K562 (cell line): Measurements from ENCODE around the gene SNX14. TPM values are rescaled to one million over a fixed set of nuclear protein-coding genes. Genes with fewer than 3 reads are reported as not detected.

Experiments
- ATAC-seq: fragments of 200-7000 bp; cut with Tn5 transposase; 3 replicates; pipeline ENCODE4 v1.9.1; 2020; ENCODE audit warnings: moderate library complexity
- BruUV-seq: library from RNA; stranded (reverse); fragments of 400-500 nt; replicated peaks from 2 replicates; lab custom pipeline; 2021; lab: Mats Ljungman, UMichigan
- CTCF ChIA-PET: fragments of 300-600 bp; formaldehyde crosslinking; extraction: SDS; loops from one replicate; lab custom pipeline; 2021; ENCODE audit warnings: low intra/inter-chr PET ratio; lab: Yijun Ruan, JAX
- POLR2A ChIA-PET: fragments of 300-600, 350-650 bp; sonication (Branson Sonifier 250); formaldehyde crosslinking; extraction: SDS; loops from one replicate; lab custom pipeline; 2021; ENCODE audit warnings: antibody characterized with exemption, inconsistent platforms; lab: Yijun Ruan, JAX
- DNase-seq, 4 experiments: peaks; one replicate each; pipeline versions ENCODE4 v3.0.0 to v3.0.0-alpha.2; 2011 to 2018; ENCODE audit warnings: low spot score in 3 of 4, mixed read lengths in 3 of 4; ENCODE audit errors: extremely low read depth in 1 of 4
- FAIRE-seq: peaks from 2 replicates; lab custom pipeline; 2011; peaks lifted over from hg19 to GRCh38; lab: Jason Lieb, UNC
- H2AFZ ChIP-seq: 2 replicates; pipeline ENCODE4 v1.6.0; 2011; ENCODE audit warnings: low read depth, low read length, control low read depth, inconsistent platforms
- H3K27ac ChIP-seq: fragments of 200-600 bp; 3 replicates; pipeline ENCODE4 v1.8.0; 2011; ENCODE audit warnings: low read depth, mild to moderate bottlenecking, control low read depth, inconsistent platforms, low read length, moderate library complexity, mixed read lengths; ENCODE audit errors: extremely low read depth
- H3K27me3 ChIP-seq, 2 experiments: fragments of 300-600 bp in 1 of 2; 2 replicates in 1 of 2; 3 replicates in 1 of 2; pipeline versions ENCODE4 v1.6.0 to v1.8.0; 2011; ENCODE audit warnings: inconsistent platforms in 2 of 2, low read length in 2 of 2, mild to moderate bottlenecking in 1 of 2, mixed read lengths in 1 of 2, moderate library complexity in 1 of 2; ENCODE audit not compliant: control insufficient read depth in 2 of 2, insufficient read depth in 2 of 2
- H3K36me3 ChIP-seq: fragments of 300-600 bp; 3 replicates; pipeline ENCODE4 v1.8.0; 2011; ENCODE audit warnings: mild to moderate bottlenecking, low read length, inconsistent platforms; ENCODE audit not compliant: control insufficient read depth, insufficient read depth
- H3K4me1 ChIP-seq, 2 experiments: fragments of 200-600 bp in 1 of 2; replicated peaks in 1 of 2; 2 replicates in 1 of 2; 3 replicates in 1 of 2; pipeline versions ENCODE4 v1.5.1 to v1.8.0; 2011; ENCODE audit warnings: inconsistent platforms in 2 of 2, low read length in 2 of 2, mild to moderate bottlenecking in 1 of 2, mixed read lengths in 1 of 2, moderate library complexity in 1 of 2; ENCODE audit not compliant: control insufficient read depth in 2 of 2, insufficient read depth in 2 of 2
- H3K4me2 ChIP-seq: 2 replicates; pipeline ENCODE4 v1.6.1; 2011; ENCODE audit warnings: low read length, control low read depth, inconsistent platforms, mixed read lengths; ENCODE audit not compliant: insufficient read depth
- H3K4me3 ChIP-seq: fragments of 200-600 bp; sonication (generic), shearing (Covaris generic); 2 replicates; pipeline ENCODE4 v1.5.1; 2016; ENCODE audit warnings: control low read depth, inconsistent platforms
- H3K79me2 ChIP-seq: fragments of 200-600 bp; 3 replicates; pipeline ENCODE4 v1.8.0; 2011; ENCODE audit warnings: low read length, inconsistent platforms; ENCODE audit not compliant: control insufficient read depth, insufficient read depth
- H3K9ac ChIP-seq, 2 experiments: 2 replicates each; pipeline versions ENCODE4 v1.6.0 to v1.6.1; 2011; ENCODE audit warnings: low read depth in 2 of 2, low read length in 2 of 2, control low read depth in 1 of 2, inconsistent platforms in 1 of 2, mild to moderate bottlenecking in 1 of 2, mixed read lengths in 1 of 2; ENCODE audit not compliant: insufficient read depth in 1 of 2
- H3K9me1 ChIP-seq: one replicate; pipeline ENCODE4 v1.6.0; 2011; ENCODE audit warnings: inconsistent platforms, mild to moderate bottlenecking, low read length, moderate library complexity; ENCODE audit not compliant: control insufficient read depth, insufficient read depth
- H3K9me3 ChIP-seq: replicated peaks from 2 replicates; pipeline ENCODE4 v1.5.1; 2011; ENCODE audit warnings: low read depth, low read length, inconsistent platforms; ENCODE audit not compliant: control insufficient read depth, insufficient read depth
- H4K20me1 ChIP-seq: replicated peaks from 2 replicates; pipeline ENCODE4 v1.6.1; 2011; ENCODE audit warnings: low read length, inconsistent platforms, mixed read lengths; ENCODE audit not compliant: control insufficient read depth, insufficient read depth
- CBX2 ChIP-seq: fragments of 200-600 bp; sonication (generic); IDR thresholded peaks from one replicate; pipeline ENCODE4 v1.6.1; 2012; ENCODE audit warnings: mild to moderate bottlenecking, low read length, inconsistent platforms; ENCODE audit not compliant: insufficient read depth, poor library complexity, severe bottlenecking
- FUS ChIP-seq: fragments of 200-400 bp; formaldehyde crosslinking; optimal IDR thresholded peaks from 2 replicates; pipeline ENCODE3; 2017; ENCODE audit warnings: low read depth, low read length
- GTF2B ChIP-seq: IDR thresholded peaks from 2 replicates; pipeline ENCODE4 v1.6.1; 2011; ENCODE audit not compliant: insufficient read length; ENCODE audit errors: extremely low read depth
- MED1 ChIP-seq: sonication (generic); formaldehyde crosslinking; IDR thresholded peaks from 2 replicates; pipeline ENCODE4 v1.8.1; 2023; ENCODE audit warnings: missing genetic modification reagents, borderline replicate concordance
- NKRF ChIP-seq: fragments of 450-650 bp; IDR thresholded peaks from 2 replicates; pipeline ENCODE4 v1.6.1; 2016; ENCODE audit warnings: borderline replicate concordance
- ZBTB26 ChIP-seq: fragments of 450-650 bp; formaldehyde crosslinking; IDR thresholded peaks from 2 replicates; pipeline ENCODE4 v1.4.0; 2022; ENCODE audit warnings: missing genetic modification characterization
- ZNF583 ChIP-seq: fragments of 250-450 bp; sonication (Bioruptor Pico); IDR thresholded peaks from 2 replicates; pipeline ENCODE4 v1.4.0; 2020
- ZNF778 ChIP-seq: fragments of 450-650 bp; formaldehyde crosslinking; IDR thresholded peaks from 2 replicates; pipeline ENCODE4 v1.4.0; 2020; ENCODE audit warnings: mild to moderate bottlenecking, moderate library complexity
- WGBS: fragments of 100-300 bp; shearing (Covaris generic); methylation state at CpG from one replicate; pipeline ENCODE4 v1.1.6; 2016; ENCODE audit warnings: low coverage, mixed read lengths; ENCODE audit not compliant: insufficient coverage; ENCODE audit errors: missing lambda C conversion rate; 5-methylcytosine and 5-hydroxymethylcytosine counted together
- in situ Hi-C: fragments of 300-500 bp; cut with MboI; formaldehyde crosslinking; loops from 4 replicates; pipeline ENCODE4 v1.15.0; 2018; ENCODE audit warnings: inconsistent platforms, mixed read lengths
- intact Hi-C: fragments of 100-400 bp; cut with micrococcal nuclease; formaldehyde crosslinking; loops from 2 replicates; pipeline ENCODE4 v1.14.2; 2022
- polyA plus RNA-seq, 8 experiments: library from polyadenylated mRNA; depleted of rRNA in 4 of 8; stranded (reverse) in 5 of 8; unstranded in 3 of 8; fragments of >200 nt; fragmentation: Nextera tagmentation in 2 of 8; fragmentation: Illumina TruSeq in 1 of 8; extraction: Ambion mirVana in 2 of 8; extraction: Trizol in 1 of 8; gene quantifications; 2 replicates each; pipeline versions ENCODE4 v1.2.1 to v1.2.3, GENCODE V29; 2011 to 2014; ENCODE audit warnings: inconsistent platforms in 1 of 8, missing spikeins in 1 of 8
- total RNA-seq, 7 experiments: library from RNA; depleted of rRNA in 6 of 7; stranded (reverse); fragments of >200 nt in 6 of 7; fragmentation: Illumina TruSeq in 2 of 7; extraction: Trizol in 2 of 7; gene quantifications; 2 replicates each; pipeline versions ENCODE4 v1.2.1 to v1.2.3, GENCODE V29; 2011 to 2021; ENCODE audit warnings: low replicate concordance in 1 of 7

Gene SNX14
- total and polyA plus RNA-seq, 9 of the 15 experiments (the other 6 are each of a cell fraction or from before 2014, with no cell fraction given), result 46.5 to 140 (median 71.2) TPM

GRCh38 chr6:85494547-85495536 lies 98.8 kb downstream of the SNX14 start (continued):
- TF ChIP-seq ZBTB26 (CRISPR knock-in tag), result no peak
- no peak for TF ChIP-seq ZNF778
- no peak for TF ChIP-seq GTF2B

GRCh38 chr6:85493389-85493788 lies 100.3 kb downstream of the SNX14 start:
- BruUV-seq, result no TSS peak
- H3K4me1 ChIP-seq, result no peaks in the 10 kb centered on the region
- no peaks in the 10 kb centered on the region for H3K9me3 ChIP-seq
- H3K4me2 ChIP-seq, result no peak overlapping the region
- FAIRE-seq, result no peak
- no peaks in the 10 kb centered on the region for H3K79me2 ChIP-seq
- in situ Hi-C loops (no loop called here), intact Hi-C loops (no loop called here)
- peaks cover 3% of the 10 kb centered on the region for H3K9me1 ChIP-seq
- POLR2A ChIA-PET, result interaction anchor here (2.1 kb wide), 1 partner anchor 10 kb away, joined by 4 read pairs; no protein-coding TSS in a partner anchor
- TF ChIP-seq FUS, result no peak
- TF ChIP-seq NKRF, result no peak
- TF ChIP-seq ZNF583, result no peak
- no peak for TF ChIP-seq CBX2
- TF ChIP-seq MED1, result no peak
- H3K27ac ChIP-seq, result no peak overlapping the region
- peaks cover 0 to 8% of the 10 kb centered on the region in 2 experiments; a peak in 1 of 5 replicates for H3K27me3 ChIP-seq
- WGBS, result 0% methylated on average over 1 of the region's 1 CpG
- CTCF ChIA-PET, result no interaction called here
- no peak for ATAC-seq
- no peak overlapping the region for H3K9ac ChIP-seq
- H2AFZ ChIP-seq, result no peak overlapping the region
- DNase-seq, result no peak
- no peaks in the 10 kb centered on the region; the same call in 1 of the 2 replicates for H4K20me1 ChIP-seq
- no peaks in the 10 kb centered on the region for H3K36me3 ChIP-seq
- H3K4me3 ChIP-seq, result no peak overlapping the region
